GM23248 (cell line): ENCODE data around the gene RBMXL3. TPM values are rescaled to one million over a fixed set of nuclear protein-coding genes. Genes with fewer than 3 reads are reported as not detected.

ENCODE experiments used
- DNase-seq: peaks from one replicate; pipeline ENCODE4 v3.0.0-alpha.2; 2015
- H2AFZ ChIP-seq: fragments of 200-600 bp; sonication (generic); 2 replicates; pipeline ENCODE4 v1.6.1; 2016; ENCODE audit warnings: antibody characterized with exemption
- H3F3A ChIP-seq: fragments of 200-600 bp; sonication (generic); 2 replicates; pipeline ENCODE4 v1.6.1; 2016; ENCODE audit warnings: mild to moderate bottlenecking, antibody characterized with exemption, mixed run types; ENCODE audit not compliant: insufficient read depth
- H3K27ac ChIP-seq: fragments of 200-600 bp; sonication (generic); 2 replicates; pipeline ENCODE4 v1.5.1; 2016; ENCODE audit warnings: mild to moderate bottlenecking
- H3K27me3 ChIP-seq: fragments of 200-600 bp; sonication (generic); replicated peaks from 2 replicates; pipeline ENCODE4 v1.6.1; 2016; ENCODE audit warnings: mild to moderate bottlenecking; ENCODE audit not compliant: insufficient read depth
- H3K36me3 ChIP-seq: fragments of 200-600 bp; sonication (generic); 2 replicates; pipeline ENCODE4 v1.6.1; 2016; ENCODE audit warnings: low read depth, mild to moderate bottlenecking
- H3K4me1 ChIP-seq: fragments of 200-600 bp; sonication (generic); 2 replicates; pipeline ENCODE4 v1.6.1; 2016; ENCODE audit warnings: mild to moderate bottlenecking; ENCODE audit not compliant: insufficient read depth
- H3K4me2 ChIP-seq: fragments of 200-600 bp; sonication (generic); one replicate; pipeline ENCODE4 v1.6.1; 2016; ENCODE audit warnings: mild to moderate bottlenecking; ENCODE audit not compliant: unreplicated experiment
- H3K4me3 ChIP-seq: fragments of 200-600 bp; sonication (generic); 2 replicates; pipeline ENCODE4 v1.5.1; 2016; ENCODE audit warnings: mild to moderate bottlenecking
- H3K79me2 ChIP-seq: fragments of 200-600 bp; sonication (generic); 2 replicates; pipeline ENCODE4 v1.6.1; 2016; ENCODE audit warnings: mild to moderate bottlenecking; ENCODE audit not compliant: insufficient read depth
- H3K9ac ChIP-seq: fragments of 200-600 bp; sonication (generic); 2 replicates; pipeline ENCODE4 v1.6.1; 2016; ENCODE audit warnings: mild to moderate bottlenecking
- H3K9me2 ChIP-seq: fragments of 200-600 bp; sonication (generic); 2 replicates; pipeline ENCODE4 v1.6.1; 2016; ENCODE audit warnings: mixed run types, mild to moderate bottlenecking, moderate library complexity; ENCODE audit not compliant: insufficient read depth
- H3K9me3 ChIP-seq: fragments of 200-600 bp; sonication (generic); one replicate; pipeline ENCODE4 v1.6.1; 2017; ENCODE audit warnings: low read depth
- H4K20me1 ChIP-seq: fragments of 200-600 bp; sonication (generic); 2 replicates; pipeline ENCODE4 v1.6.0; 2016; ENCODE audit not compliant: insufficient read depth
- EZH2 ChIP-seq: fragments of 200-600 bp; sonication (generic); IDR thresholded peaks from 2 replicates; pipeline ENCODE4 v1.6.1; 2018; ENCODE audit warnings: antibody characterized with exemption, mild to moderate bottlenecking; ENCODE audit not compliant: insufficient read depth, poor library complexity, severe bottlenecking
- EZH2phosphoT487 ChIP-seq: fragments of 200-600 bp; sonication (generic); IDR thresholded peaks from 2 replicates; pipeline ENCODE4 v1.6.1; 2018; ENCODE audit warnings: antibody characterized with exemption, moderate library complexity, mild to moderate bottlenecking, low read depth; ENCODE audit not compliant: insufficient read depth
- WGBS, 2 experiments: methylation state at CpG; one replicate each; pipeline ENCODE4 v1.1.6; 2015 to 2017; ENCODE audit warnings: low lambda C conversion rate in 2 of 2, low coverage in 1 of 2; ENCODE audit errors: missing lambda C conversion rate in 2 of 2; 5-methylcytosine and 5-hydroxymethylcytosine counted together
- in situ Hi-C: fragments of 300-500 bp; cut with MboI; formaldehyde crosslinking; loops from 2 replicates; pipeline ENCODE4 v1.15.0; 2020
- polyA plus RNA-seq: library from polyadenylated mRNA; unstranded; fragments of >200 nt; fragmentation: Nextera tagmentation; extraction: Ambion mirVana; gene quantifications from 2 replicates; pipeline ENCODE4 v1.2.1, GENCODE V29; 2016
- total RNA-seq: library from RNA; depleted of rRNA; stranded (reverse); fragments of >200 nt; shearing (Covaris generic); gene quantifications from 2 replicates; pipeline ENCODE4 v1.2.3, GENCODE V29; 2014; rRNA removed

Gene RBMXL3
- total and polyA plus RNA-seq, 2 experiments from 2014 or later: not detected

- in situ Hi-C loops: no loop called here
- no peak for DNase-seq
- no peak overlapping the region for H3K4me2 ChIP-seq
These were observed 47.8 kb downstream of the RBMXL3 start for GRCh38 chrX:115237056-115237455.

More at GRCh38 chrX:115237056-115237455, 47.8 kb downstream of the RBMXL3 start:
- H4K20me1 ChIP-seq: no peaks in the 10 kb centered on the region
- H3K36me3 ChIP-seq: no peaks in the 10 kb centered on the region
- H3K9me2 ChIP-seq: no peaks in the 10 kb centered on the region
- no peak overlapping the region for H3K27ac ChIP-seq
- H3K4me3 ChIP-seq: no peak overlapping the region
- TF ChIP-seq EZH2phosphoT487 (no peak), EZH2 (no peak)
- 8 to 20% methylated on average over 1 of the region's 1 CpG for WGBS, 2 experiments
- H3K4me1 ChIP-seq: no peaks in the 10 kb centered on the region
- no peak overlapping the region for H2AFZ ChIP-seq
- H3K9me3 ChIP-seq: no peaks in the 10 kb centered on the region
- H3K27me3 ChIP-seq: no peaks in the 10 kb centered on the region
- H3F3A ChIP-seq: no peaks in the 10 kb centered on the region
- no peak overlapping the region for H3K9ac ChIP-seq
- no peaks in the 10 kb centered on the region for H3K79me2 ChIP-seq

Other genes starting within 250 kb of the RBMXL3 start
- gene IL13RA2, start 171.8 kb upstream of the RBMXL3 start, total RNA-seq: 9.4 and 11.5 TPM in 2 replicates
- gene IL13RA2, start 171.8 kb upstream of the RBMXL3 start, polyA plus RNA-seq: 11.6 and 12.3 TPM in 2 replicates
- gene LRCH2, start 44.7 kb downstream of the RBMXL3 start, total RNA-seq: 2.3 and 2.4 TPM in 2 replicates
- gene LRCH2, start 44.7 kb downstream of the RBMXL3 start, polyA plus RNA-seq: 1.0 and 1.1 TPM in 2 replicates
- not detected in 2 replicates for gene LUZP4, start 100.3 kb downstream of the RBMXL3 start, total RNA-seq
- gene LUZP4, start 100.3 kb downstream of the RBMXL3 start, polyA plus RNA-seq: not detected in 2 replicates